Adrenal gland (tissue), 12 donors: ENCODE data around the gene LSS. TPM values are rescaled to one million over a fixed set of nuclear protein-coding genes. Genes with fewer than 3 reads are reported as not detected.

Experiments
- DNase-seq, 7 donors: peaks; one replicate each; pipeline ENCODE4 v3.0.0-alpha.2; 2019 to 2020
- H3K27ac ChIP-seq, 5 donors: fragments of 200-600 bp; sonication (generic) in 4 of 5; 1 replicate in 3 of 5; 2 replicates in 2 of 5; pipeline versions ENCODE4 v1.5.1 to v1.8.0; 2016 to 2020; ENCODE audit warnings: mild to moderate bottlenecking in 1 of 5
- H3K27me3 ChIP-seq: fragments of 200-600 bp; 2 replicates; pipeline ENCODE4 v1.8.0; 2021
- H3K36me3 ChIP-seq, 2 donors: fragments of 200-600 bp; replicated peaks in 1 of 2; 1 replicate in 1 of 2; 2 replicates in 1 of 2; pipeline versions ENCODE4 v1.5.1 to v1.8.0; 2018 to 2022
- H3K4me1 ChIP-seq, 2 donors: fragments of 200-600 bp; replicated peaks in 1 of 2; 1 replicate in 1 of 2; 2 replicates in 1 of 2; pipeline versions ENCODE4 v1.5.1 to v1.8.0; 2018 to 2021
- H3K4me3 ChIP-seq, 4 donors: fragments of 200-600 bp; sonication (generic) in 3 of 4; one replicate each; pipeline ENCODE4 v1.5.1; 2016 to 2018
- H3K9me3 ChIP-seq, 3 donors: fragments of 200-600 bp; sonication (generic) in 1 of 3; replicated peaks in 1 of 3; 1 replicate in 2 of 3; 2 replicates in 1 of 3; pipeline versions ENCODE4 v1.5.1 to v1.8.0; 2016 to 2021
- CTCF ChIP-seq, 6 experiments: fragments of 450-650 bp in 4 of 6; fragments of 200-600 bp in 2 of 6; sonication (generic) in 1 of 6; IDR thresholded peaks; 1 replicate in 5 of 6; 2 replicates in 1 of 6; pipeline versions ENCODE4 v1.5.1 to v1.8.0; 2016 to 2021; ENCODE audit warnings: antibody characterized with exemption in 6 of 6, mild to moderate bottlenecking in 2 of 6, moderate library complexity in 1 of 6
- POLR2A ChIP-seq, 2 donors: fragments of 450-650 bp; IDR thresholded peaks; one replicate each; pipeline ENCODE4 v1.6.1; 2017; ENCODE audit warnings: antibody characterized with exemption in 2 of 2, mild to moderate bottlenecking in 2 of 2, moderate library complexity in 1 of 2
- WGBS, 4 donors: extraction: QIAGEN DNeasy Blood & Tissue Kit in 2 of 4; methylation state at CpG; one replicate each; pipeline versions ENCODE4 v1.1.5 to v1.1.7; 2013 to 2017; 5-methylcytosine and 5-hydroxymethylcytosine counted together
- intact Hi-C, 2 donors: fragments of 100-400 bp; cut with DNase I; formaldehyde crosslinking; loops; one replicate each; pipeline versions ENCODE4 v1.14.1 to v1.15.0; 2022 to 2023
- polyA plus RNA-seq, 3 donors: library from polyadenylated mRNA; stranded (reverse); fragments of 200-250 nt in 2 of 3; fragments of 350-450 nt in 1 of 3; fragmentation: Illumina TruSeq in 1 of 3; extraction: RNeasy Lipid Tissue Mini Kit (QIAGEN cat#74804) in 1 of 3; gene quantifications; one replicate each; pipeline ENCODE4 v1.2.3, GENCODE V29; 2013 to 2014
- total RNA-seq, 9 donors: library from RNA; depleted of rRNA in 4 of 9; stranded (reverse); fragments of >200 nt in 4 of 9; fragments of 120-200 nt in 1 of 9; fragmentation: NEBNext Ultra II Directional in 1 of 9; extraction: Animal tissue kit (Norgen Biotek cat#: 25700) in 1 of 9; gene quantifications; one replicate each; pipeline versions ENCODE4 v1.1.0 to v1.2.4, GENCODE V29; 2013 to 2023
- donor health status: healthy with polysubstance abuse.
- donor health status: Bipolar disorder and iron deficiency.
- donor health status: DM: yes; HTN: yes; CAD: no.
- donor health status: DM: no; HTN: no; CAD: no.
- donor health status: DM: no; HTN: no; CAD: no.
- donor health status: DM: yes; HTN: yes; CAD: no.

LSS gene
- total and polyA plus RNA-seq, 12 donors = 46.3 to 246 (median 79.8) TPM

DNA sequence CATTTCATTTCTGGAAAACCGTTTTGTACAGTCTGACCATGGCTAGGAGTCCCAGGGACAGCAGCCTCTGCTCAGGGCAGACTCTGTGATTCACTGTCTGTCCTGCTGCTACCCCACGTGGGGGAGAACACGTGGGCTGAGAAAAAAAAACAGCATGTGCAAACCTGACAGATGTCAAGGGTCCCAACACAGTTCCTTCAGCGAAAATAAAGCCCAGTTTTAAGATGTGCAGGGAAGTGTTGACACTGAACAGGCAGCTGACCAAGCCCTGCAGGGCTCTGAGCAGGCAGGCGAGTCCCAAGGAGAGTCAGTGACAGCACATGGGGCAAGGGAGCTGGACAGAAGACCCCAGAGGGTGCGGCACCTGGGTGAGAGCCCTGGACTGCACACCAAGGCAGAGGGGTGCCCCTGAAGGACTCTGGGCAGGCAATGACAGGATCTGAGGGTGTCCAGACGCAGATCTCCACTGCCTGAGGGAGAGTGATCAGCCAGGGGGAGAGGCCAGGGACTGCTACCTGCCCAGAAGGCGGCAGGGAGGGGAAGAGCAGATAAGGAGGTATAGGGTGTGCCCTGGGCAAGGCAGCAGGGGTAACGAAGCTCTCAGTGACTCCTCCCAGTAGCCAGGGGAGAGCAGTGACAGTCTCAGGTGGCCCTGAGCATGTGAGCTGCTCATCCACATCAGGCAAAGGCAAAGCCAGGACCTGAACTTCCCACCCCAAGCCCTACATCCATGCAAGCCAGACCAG is 39.2 kb downstream of the LSS start:
- peak in 6 of 7 donors; percentile 58 to 80 (median 74) for DNase-seq
- no peaks in the 10 kb centered on the region for H3K27me3 ChIP-seq
- H3K4me3 ChIP-seq = no peak overlapping the region
- no peak for TF ChIP-seq CTCF (IDR thresholded peaks at IDR 0.05)
- peak in 1 of 2 donors; percentile 42 for TF ChIP-seq POLR2A (IDR thresholded peaks at IDR 0.05)
- H3K27ac ChIP-seq = peak overlapping the region; percentile 66 to 97 (median 96)
- peaks cover 0 to 18% of the 10 kb centered on the region in 2 donors for H3K36me3 ChIP-seq
- WGBS, 4 donors = 44 to 55% (median 49%) methylated on average over 8 to 9 of the region's 9 CpGs
- peaks cover 26 to 39% of the 10 kb centered on the region in 2 donors for H3K4me1 ChIP-seq
- no peaks in the 10 kb centered on the region for H3K9me3 ChIP-seq
- intact Hi-C loops = no loop called here

DNA sequence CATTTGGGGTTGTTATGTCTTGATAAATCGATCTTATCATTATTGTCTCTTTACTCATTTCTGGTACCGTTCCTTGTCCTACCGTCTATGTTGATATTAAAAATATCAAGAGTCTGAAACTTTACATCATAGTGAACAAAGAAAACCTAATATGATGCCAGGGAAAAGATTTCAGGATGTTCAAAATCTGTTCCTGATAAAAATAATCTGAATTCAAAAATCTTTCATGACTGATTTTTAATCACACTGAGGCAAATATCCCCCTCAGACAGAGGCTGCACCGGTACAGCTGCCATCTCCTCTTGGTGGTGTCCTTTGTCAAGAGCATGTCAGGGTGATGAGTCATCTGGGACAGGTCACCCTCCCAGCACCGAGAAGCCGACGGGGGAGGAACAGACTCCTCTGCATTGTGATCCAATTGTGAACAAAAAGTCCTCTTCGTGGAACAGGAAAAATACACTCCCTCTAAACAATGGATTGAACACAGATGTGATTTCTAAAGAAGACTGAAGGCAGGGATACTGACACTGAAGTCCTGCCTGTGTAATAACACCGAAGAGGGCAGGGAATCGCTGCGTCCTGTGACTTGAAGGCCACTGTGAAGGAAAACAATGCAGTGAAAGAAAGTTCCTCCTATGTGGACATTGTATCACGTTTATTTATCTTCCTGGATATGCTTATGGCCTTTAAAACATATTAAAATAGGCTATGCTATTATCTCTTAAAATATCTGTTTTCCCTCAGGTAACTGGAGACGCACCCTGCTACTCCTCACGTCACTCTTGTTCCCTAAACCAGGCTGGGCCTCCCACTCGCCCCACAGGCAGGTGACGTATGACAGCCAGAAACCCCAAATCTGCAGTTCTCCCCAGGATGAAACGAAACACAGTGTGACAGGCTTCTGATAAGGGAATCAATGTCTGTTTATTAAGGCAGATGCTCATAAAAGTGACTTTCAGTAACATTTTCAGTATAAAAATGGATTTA is 40.1 kb downstream of the LSS start:
- TF ChIP-seq CTCF (IDR thresholded peaks at IDR 0.05) (no peak), POLR2A (IDR thresholded peaks at IDR 0.05) (peak in 1 of 2 donors; percentile 60)
- WGBS, 4 donors = 26 to 39% (median 27%) methylated on average over 17 of the region's 17 CpGs
- peaks cover 0 to 10% of the 10 kb centered on the region in 2 donors for H3K36me3 ChIP-seq
- no peaks in the 10 kb centered on the region for H3K9me3 ChIP-seq
- H3K4me3 ChIP-seq = no peak overlapping the region
- H3K27ac ChIP-seq = peak overlapping the region; percentile 66 to 97 (median 96)
- intact Hi-C loops = no loop called here
- H3K4me1 ChIP-seq = peaks cover 26 to 42% of the 10 kb centered on the region in 2 donors
- no peaks in the 10 kb centered on the region for H3K27me3 ChIP-seq
- peak; percentile 78 to 93 (median 87) for DNase-seq

DNA sequence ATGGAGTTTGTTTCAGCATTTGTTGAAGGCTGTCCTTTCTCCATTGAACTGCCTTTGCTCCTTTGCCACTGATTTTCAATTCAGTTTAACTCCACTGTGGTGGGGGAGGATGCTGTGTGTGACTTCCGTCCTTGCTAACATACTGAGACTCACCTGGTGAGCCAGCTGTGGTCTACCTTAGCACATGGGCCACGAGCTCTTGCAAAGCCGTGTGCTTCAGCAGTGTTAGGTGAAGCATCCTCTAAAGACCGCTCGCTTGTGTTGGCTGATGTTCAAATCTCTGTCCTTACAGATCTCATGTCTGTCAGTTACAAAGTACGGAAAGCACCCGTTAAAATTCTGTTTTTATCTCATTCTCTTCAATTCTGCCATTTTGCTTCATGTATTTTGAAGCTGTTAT is 40.8 kb downstream of the LSS start:
- no peak for TF ChIP-seq POLR2A (IDR thresholded peaks at IDR 0.05)
- no peak for TF ChIP-seq CTCF (IDR thresholded peaks at IDR 0.05)
- no peak overlapping the region for H3K4me3 ChIP-seq
- 59 to 76% (median 64%) methylated on average over 6 to 7 of the region's 7 CpGs for WGBS, 4 donors
- peaks cover 0 to 6% of the 10 kb centered on the region in 2 donors for H3K36me3 ChIP-seq
- no peaks in the 10 kb centered on the region for H3K27me3 ChIP-seq
- peak overlapping the region in 3 of 5 donors; percentile 96 to 97 (median 97) for H3K27ac ChIP-seq
- DNase-seq = peak in 3 of 7 donors; percentile 15 to 59 (median 22)
- intact Hi-C loops = no loop called here
- H3K9me3 ChIP-seq = no peaks in the 10 kb centered on the region
- peaks cover 26 to 42% of the 10 kb centered on the region in 2 donors for H3K4me1 ChIP-seq

DNA sequence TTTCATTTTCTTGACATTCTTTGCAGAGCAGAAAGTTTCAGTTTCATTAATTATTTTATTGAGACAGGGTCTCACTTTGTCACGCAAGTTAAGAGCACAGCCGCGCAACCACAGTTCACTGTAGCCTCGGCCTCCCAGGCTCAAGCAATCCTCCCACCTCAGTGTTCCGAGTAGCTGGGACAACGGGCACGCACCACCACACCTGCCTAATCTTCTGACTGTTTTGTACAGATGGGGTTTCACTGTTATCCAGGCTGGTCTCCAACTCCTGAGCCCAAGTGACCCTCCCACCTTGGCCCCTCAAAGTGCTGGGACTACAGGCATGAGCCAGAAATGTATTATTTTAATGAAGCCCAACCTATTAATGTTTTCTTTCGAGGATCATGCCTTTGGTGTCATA is 41.3 kb downstream of the LSS start:
- intact Hi-C loops = no loop called here
- Histone ChIP-seq H3K9me3 (no peaks in the 10 kb centered on the region), H3K27me3 (no peaks in the 10 kb centered on the region), H3K36me3 (peaks cover 0 to under 1% of the 10 kb centered on the region in 2 donors), H3K4me1 (peaks cover 26 to 42% of the 10 kb centered on the region in 2 donors), H3K4me3 (no peak overlapping the region), H3K27ac (peak overlapping the region in 1 of 5 donors; percentile 97)
- 87 to 91% (median 88%) methylated on average over 8 of the region's 8 CpGs for WGBS, 4 donors
- TF ChIP-seq CTCF (IDR thresholded peaks at IDR 0.05) (no peak), POLR2A (IDR thresholded peaks at IDR 0.05) (no peak)
- peak in 3 of 7 donors; percentile 11 to 47 (median 18) for DNase-seq
